A549 (cell line): Measurements from ENCODE around the gene ACR. TPM values are rescaled to one million over a fixed set of nuclear protein-coding genes. Genes with fewer than 3 reads are reported as not detected.

ENCODE experiments used
- ATAC-seq, 2 experiments: fragments of 200-7000 bp in 1 of 2; fragments of >200 bp in 1 of 2; cut with Nextera tagmentation in 1 of 2; cut with Tn5 transposase in 1 of 2; 3 replicates each; pipeline versions ENCODE4 v1.8.0 to v1.9.1; 2018 to 2020; ENCODE audit warnings: mild to moderate bottlenecking in 1 of 2, moderate library complexity in 1 of 2
- CTCF ChIA-PET: fragments of 300-600 bp; sonication (Branson Sonifier 250); formaldehyde crosslinking; extraction: SDS; loops from one replicate; lab custom pipeline; 2021; ENCODE audit warnings: antibody characterized with exemption, inconsistent platforms; lab: Yijun Ruan, JAX
- POLR2A ChIA-PET: fragments of 350-600 bp; formaldehyde crosslinking; extraction: SDS; loops from one replicate; lab custom pipeline; 2021; ENCODE audit warnings: antibody characterized with exemption, inconsistent platforms; lab: Yijun Ruan, JAX
- DNase-seq, 2 experiments: peaks; one replicate each; pipeline versions ENCODE4 v3.0.0 to v3.0.0-alpha.2; 2011 to 2016; ENCODE audit warnings: low read depth in 1 of 2, low spot score in 1 of 2
- FAIRE-seq: peaks from 2 replicates; lab custom pipeline; 2011; peaks lifted over from hg19 to GRCh38; lab: Jason Lieb, UNC
- H3K27ac ChIP-seq, 2 experiments: fragments of >200 bp; sonication (Bioruptor Twin); formaldehyde crosslinking; 3 replicates each; pipeline ENCODE4 v1.5.1; 2016 to 2017
- H3K4me1 ChIP-seq: fragments of >200 bp; sonication (Bioruptor Twin); formaldehyde crosslinking; 3 replicates; pipeline ENCODE4 v1.6.1; 2016
- H3K4me2 ChIP-seq: fragments of >200 bp; sonication (Bioruptor Twin); formaldehyde crosslinking; 3 replicates; pipeline ENCODE4 v1.6.1; 2016
- H3K4me3 ChIP-seq: fragments of >200 bp; sonication (Bioruptor Twin); formaldehyde crosslinking; 3 replicates; pipeline ENCODE4 v1.5.1; 2016
- H3K9me3 ChIP-seq: fragments of >200 bp; sonication (Bioruptor Twin); formaldehyde crosslinking; 3 replicates; pipeline ENCODE4 v1.6.1; 2016
- BHLHE40 ChIP-seq: IDR thresholded peaks from 2 replicates; pipeline ENCODE4 v1.6.1; 2012; ENCODE audit warnings: low read depth, low read length, inconsistent platforms
- CBX2 ChIP-seq: fragments of 200-600 bp; sonication (generic); IDR thresholded peaks from 2 replicates; pipeline ENCODE4 v1.6.1; 2016; ENCODE audit warnings: low read depth, mild to moderate bottlenecking, borderline replicate concordance
- FOSB ChIP-seq: fragments of 250-450 bp; sonication (Bioruptor Pico); IDR thresholded peaks from 2 replicates; pipeline ENCODE4 v1.5.0; 2020; ENCODE audit warnings: mild to moderate bottlenecking, moderate library complexity
- FOSL2 ChIP-seq, 2 experiments: fragments of 450-650 bp in 1 of 2; fragments of >200 bp in 1 of 2; sonication (Bioruptor Twin) in 1 of 2; formaldehyde crosslinking; IDR thresholded peaks; 2 replicates each; pipeline versions ENCODE4 v1.5.0 to v1.6.1; 2016 to 2020; ENCODE audit warnings: mild to moderate bottlenecking in 1 of 2, moderate library complexity in 1 of 2
- FOXS1 ChIP-seq: fragments of 250-450 bp; sonication (Bioruptor Pico); IDR thresholded peaks from 2 replicates; pipeline ENCODE4 v1.5.0; 2020; ENCODE audit warnings: mild to moderate bottlenecking, moderate library complexity
- HEYL ChIP-seq: fragments of 250-450 bp; sonication (Bioruptor Pico); IDR thresholded peaks from 2 replicates; pipeline ENCODE4 v1.8.0; 2021; ENCODE audit warnings: mild to moderate bottlenecking, moderate library complexity
- HOXA7 ChIP-seq: fragments of 250-450 bp; sonication (Bioruptor Pico); IDR thresholded peaks from 2 replicates; pipeline ENCODE4 v1.5.0; 2020; ENCODE audit warnings: mild to moderate bottlenecking, moderate library complexity
- HOXB13 ChIP-seq: fragments of 250-450 bp; sonication (Bioruptor Pico); IDR thresholded peaks from 2 replicates; pipeline ENCODE4 v1.5.0; 2020; ENCODE audit warnings: low read depth, mild to moderate bottlenecking, moderate library complexity
- HOXB5 ChIP-seq: fragments of 250-450 bp; sonication (Bioruptor Pico); IDR thresholded peaks from 2 replicates; pipeline ENCODE4 v1.5.0; 2020; ENCODE audit warnings: mild to moderate bottlenecking, moderate library complexity
- JUNB ChIP-seq: fragments of >200 bp; sonication (Bioruptor Twin); formaldehyde crosslinking; IDR thresholded peaks from 2 replicates; pipeline ENCODE4 v1.6.1; 2016
- KDM1A ChIP-seq: fragments of 200-600 bp; sonication (generic); IDR thresholded peaks from 2 replicates; pipeline ENCODE4 v1.6.1; 2016; ENCODE audit warnings: low read depth, mild to moderate bottlenecking
- KDM5A ChIP-seq: fragments of 200-600 bp; sonication (generic); IDR thresholded peaks from 2 replicates; pipeline ENCODE4 v1.6.1; 2016; ENCODE audit warnings: antibody characterized with exemption, mild to moderate bottlenecking
- MAFK ChIP-seq: fragments of 450-650 bp; IDR thresholded peaks from 2 replicates; pipeline ENCODE4 v1.6.1; 2014; ENCODE audit not compliant: partially characterized antibody
- MYC ChIP-seq: IDR thresholded peaks from 2 replicates; pipeline ENCODE4 v1.6.1; 2012; ENCODE audit warnings: mild to moderate bottlenecking, inconsistent platforms, low read length, improper control_type of control experiment, borderline replicate concordance
- NR3C1 ChIP-seq: fragments of >200 bp; sonication (Bioruptor Twin); formaldehyde crosslinking; IDR thresholded peaks from 3 replicates; pipeline ENCODE4 v1.6.1; 2017
- PHF8 ChIP-seq: fragments of 200-600 bp; sonication (generic); IDR thresholded peaks from 2 replicates; pipeline ENCODE4 v1.6.1; 2016; ENCODE audit warnings: low read depth, mild to moderate bottlenecking, antibody characterized with exemption, moderate library complexity, borderline replicate concordance
- POLR2AphosphoS2 ChIP-seq: conservative IDR thresholded peaks from 2 replicates; pipeline ENCODE4 v1.6.1; 2012; ENCODE audit warnings: low read length, improper control_type of control experiment, inconsistent platforms
- REST ChIP-seq: fragments of 200-600 bp; sonication (generic); IDR thresholded peaks from 2 replicates; pipeline ENCODE4 v1.6.1; 2016; ENCODE audit warnings: antibody characterized with exemption, mild to moderate bottlenecking, moderate library complexity
- RNF2 ChIP-seq: fragments of 200-600 bp; sonication (generic); IDR thresholded peaks from 2 replicates; pipeline ENCODE4 v1.6.1; 2016; ENCODE audit warnings: low read depth, mild to moderate bottlenecking, antibody characterized with exemption, moderate library complexity, borderline replicate concordance
- USF2 ChIP-seq: fragments of 450-650 bp; IDR thresholded peaks from 2 replicates; pipeline ENCODE4 v1.6.1; 2014; ENCODE audit warnings: antibody characterized with exemption
- WGBS: methylation state at CpG from one replicate; pipeline ENCODE4 v1.1.6; 2017; ENCODE audit errors: missing lambda C conversion rate; 5-methylcytosine and 5-hydroxymethylcytosine counted together
- polyA plus RNA-seq, 4 experiments: library from polyadenylated mRNA; depleted of rRNA in 3 of 4; stranded (reverse); fragments of >200 nt; fragmentation: RNase III in 1 of 4; extraction: RNeasy Plus Mini Kit Qiagen cat#74134 plus additional on column Dnase treatment in 1 of 4; gene quantifications; 2 replicates in 3 of 4; 3 replicates in 1 of 4; pipeline ENCODE4 v1.2.3, GENCODE V29; 2011 to 2017
- TF ChIP-seq, protein P1 (sequence below): IDR thresholded peaks from 2 replicates; pipeline ENCODE4 v1.6.1; 2012
- TF ChIP-seq, protein P2 (sequence below): fragments of >200 bp; sonication (Bioruptor Twin); formaldehyde crosslinking; IDR thresholded peaks from 3 replicates; pipeline ENCODE4 v1.5.1; 2016

ACR gene
- polyA plus RNA-seq, 2 of the 4 experiments (the other 2 are of a cell fraction): not detected

DNA sequence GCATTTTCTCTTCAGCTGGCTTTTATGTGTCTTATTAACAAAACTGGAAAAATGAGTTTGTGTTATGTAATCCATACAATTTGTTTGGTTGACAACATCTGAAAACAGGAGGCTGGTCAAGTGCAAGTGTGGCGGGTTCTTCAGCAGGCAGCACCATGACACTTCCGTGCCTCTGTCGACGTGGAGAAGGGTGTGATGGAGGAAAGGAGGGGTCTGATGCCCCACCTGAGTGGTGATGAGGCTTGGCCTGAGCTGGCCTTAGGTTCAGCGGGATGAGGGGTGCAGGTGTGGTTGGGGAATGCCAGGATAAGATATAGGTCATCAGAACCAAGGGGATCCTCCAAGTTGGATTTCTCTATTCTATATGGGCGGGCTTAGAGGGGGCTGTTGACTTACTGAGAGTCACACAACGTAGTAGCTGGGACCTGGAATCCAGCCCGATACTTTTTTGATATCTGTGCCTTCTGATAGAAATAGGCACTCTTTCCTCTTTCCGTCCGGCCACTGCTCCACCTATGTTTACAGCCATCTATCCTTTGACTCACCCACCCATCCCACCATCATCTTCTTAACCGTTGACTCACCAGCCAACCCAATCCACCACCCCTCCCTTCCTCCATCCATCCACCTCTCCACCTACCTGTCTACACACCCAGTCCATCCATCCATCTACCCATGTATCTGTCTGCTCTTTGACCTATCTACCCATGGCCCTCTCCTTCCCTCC is 36.4 kb upstream of the ACR start:
- ChIA-PET POLR2A (no interaction called here), CTCF (interaction anchor here (0.9 to 2.5 kb wide), 3 partner anchors 10 to 125 kb away, joined by 3 to 6 read pairs (median 3); no protein-coding TSS in a partner anchor)
- whole genome bisulfite sequencing: 87% methylated on average over 11 of the region's 11 CpGs
- Histone ChIP-seq H3K4me2 (no peak overlapping the region), H3K9me3 (no peaks in the 10 kb centered on the region), H3K4me3 (no peak overlapping the region), H3K4me1 (0 out of 3 replicates have a peak, but pooled peaks cover 3% of the 10 kb centered on the region), H3K27ac (no peak overlapping the region)
- ATAC-seq: no peak
- DNase-seq: no peak
- TF ChIP-seq KDM5A (no peak), USF2 (no peak), BHLHE40 (no peak), REST (no peak), MAFK (no peak), CBX2 (no peak), POLR2AphosphoS2 (no peak)
- no peak for FAIRE-seq

DNA sequence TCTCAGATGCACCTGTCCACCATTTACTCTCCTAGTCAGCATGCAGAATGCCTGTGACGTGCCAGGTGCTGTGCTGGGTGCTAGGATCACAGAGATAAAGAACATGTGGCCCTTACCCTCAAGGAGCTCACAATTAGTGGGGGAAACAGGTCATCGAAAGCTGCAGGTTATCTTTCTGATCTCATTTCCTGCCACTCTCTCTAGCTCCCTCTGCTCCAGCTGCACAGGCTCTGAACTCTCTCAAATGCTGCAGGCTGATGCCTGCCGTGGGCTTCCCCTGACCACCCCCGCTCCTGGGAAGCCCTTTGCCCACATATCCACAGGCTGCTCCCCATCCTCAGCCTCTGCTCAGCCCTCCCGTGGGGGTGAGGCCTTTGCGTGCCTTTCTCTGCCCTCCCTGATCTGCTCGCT is 35.7 kb upstream of the ACR start:
- no peak overlapping the region for H3K4me2 ChIP-seq
- H3K27ac ChIP-seq: no peak overlapping the region
- H3K4me1 ChIP-seq: 0 out of 3 replicates have a peak, but pooled peaks cover 3% of the 10 kb centered on the region
- H3K9me3 ChIP-seq: no peaks in the 10 kb centered on the region
- ChIA-PET CTCF (interaction anchor here (0.6 to 1.4 kb wide), 3 partner anchors 9 to 30 kb away, joined by 3 read pairs; no protein-coding TSS in a partner anchor), POLR2A (no interaction called here)
- DNase-seq: no peak
- TF ChIP-seq RNF2: no peak
- TF ChIP-seq NR3C1: no peak
- TF ChIP-seq HOXA7: no peak
- TF ChIP-seq FOXS1 (CRISPR knock-in tag): no peak
- TF ChIP-seq HOXB5 (CRISPR knock-in tag): no peak
- TF ChIP-seq FOSB (CRISPR knock-in tag): no peak
- TF ChIP-seq KDM1A: no peak
- TF ChIP-seq, protein P1, sequence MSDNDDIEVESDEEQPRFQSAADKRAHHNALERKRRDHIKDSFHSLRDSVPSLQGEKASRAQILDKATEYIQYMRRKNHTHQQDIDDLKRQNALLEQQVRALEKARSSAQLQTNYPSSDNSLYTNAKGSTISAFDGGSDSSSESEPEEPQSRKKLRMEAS: no peak
- TF ChIP-seq JUNB: no peak
- no peak for TF ChIP-seq PHF8
- TF ChIP-seq, protein P2, sequence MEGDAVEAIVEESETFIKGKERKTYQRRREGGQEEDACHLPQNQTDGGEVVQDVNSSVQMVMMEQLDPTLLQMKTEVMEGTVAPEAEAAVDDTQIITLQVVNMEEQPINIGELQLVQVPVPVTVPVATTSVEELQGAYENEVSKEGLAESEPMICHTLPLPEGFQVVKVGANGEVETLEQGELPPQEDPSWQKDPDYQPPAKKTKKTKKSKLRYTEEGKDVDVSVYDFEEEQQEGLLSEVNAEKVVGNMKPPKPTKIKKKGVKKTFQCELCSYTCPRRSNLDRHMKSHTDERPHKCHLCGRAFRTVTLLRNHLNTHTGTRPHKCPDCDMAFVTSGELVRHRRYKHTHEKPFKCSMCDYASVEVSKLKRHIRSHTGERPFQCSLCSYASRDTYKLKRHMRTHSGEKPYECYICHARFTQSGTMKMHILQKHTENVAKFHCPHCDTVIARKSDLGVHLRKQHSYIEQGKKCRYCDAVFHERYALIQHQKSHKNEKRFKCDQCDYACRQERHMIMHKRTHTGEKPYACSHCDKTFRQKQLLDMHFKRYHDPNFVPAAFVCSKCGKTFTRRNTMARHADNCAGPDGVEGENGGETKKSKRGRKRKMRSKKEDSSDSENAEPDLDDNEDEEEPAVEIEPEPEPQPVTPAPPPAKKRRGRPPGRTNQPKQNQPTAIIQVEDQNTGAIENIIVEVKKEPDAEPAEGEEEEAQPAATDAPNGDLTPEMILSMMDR: no peak
- TF ChIP-seq MAFK: no peak
- TF ChIP-seq FOSL2 (IDR thresholded peaks at IDR 0.05): no peak
- TF ChIP-seq FOSL2 (CRISPR knock-in tag; IDR thresholded peaks at IDR 0.05): no peak
- no peak for TF ChIP-seq MYC
- TF ChIP-seq HOXB13: no peak
- no peak for TF ChIP-seq HEYL
- no peak for FAIRE-seq
- no peak for ATAC-seq
- H3K4me3 ChIP-seq: no peak overlapping the region
- 84% methylated on average over 7 of the region's 7 CpGs for WGBS
